Vagina (tissue), 2 donors: ENCODE data around the gene FBXO41.

Experiments used
- CTCF ChIP-seq, 3 experiments: fragments of 450-650 bp in 2 of 3; fragments of 200-600 bp in 1 of 3; sonication (generic) in 1 of 3; IDR thresholded peaks; one replicate each; pipeline ENCODE4 v1.5.1; 2017 to 2019; ENCODE audit warnings: antibody characterized with exemption in 3 of 3, mild to moderate bottlenecking in 2 of 3, moderate library complexity in 2 of 3
- POLR2A ChIP-seq, 2 donors: fragments of 450-650 bp; IDR thresholded peaks; one replicate each; pipeline ENCODE4 v1.6.1; 2017; ENCODE audit warnings: antibody characterized with exemption in 2 of 2, mild to moderate bottlenecking in 2 of 2, moderate library complexity in 2 of 2
- POLR2AphosphoS5 ChIP-seq, 2 donors: sonication (generic); formaldehyde crosslinking; IDR thresholded peaks; one replicate each; pipeline ENCODE4 v1.9.0; 2017; ENCODE audit warnings: antibody characterized with exemption in 2 of 2, mild to moderate bottlenecking in 2 of 2, low read depth in 1 of 2; ENCODE audit not compliant: insufficient read depth in 1 of 2

GRCh38 chr2:73208258-73208657, 76.0 kb downstream of the FBXO41 start:
- TF ChIP-seq POLR2AphosphoS5 (IDR thresholded peaks at IDR 0.05; ENCODE audit: insufficient read depth in 1 of 2, low read depth in 1 of 2): no peak
- no peak for TF ChIP-seq CTCF (IDR thresholded peaks at IDR 0.05)
- no peak for TF ChIP-seq POLR2A (IDR thresholded peaks at IDR 0.05)
